Lower leg skin (tissue), 3 donors: ENCODE results near the gene PCNX1.

Source experiments
- CTCF ChIP-seq, 3 donors: fragments of 450-650 bp; IDR thresholded peaks; one replicate each; pipeline ENCODE4 v1.5.1; 2016; ENCODE audit warnings: antibody characterized with exemption in 3 of 3, mild to moderate bottlenecking in 3 of 3, moderate library complexity in 2 of 3
- POLR2A ChIP-seq, 2 donors: fragments of 450-650 bp; IDR thresholded peaks; one replicate each; pipeline ENCODE4 v1.6.1; 2016 to 2017; ENCODE audit warnings: antibody characterized with exemption in 2 of 2, mild to moderate bottlenecking in 1 of 2, moderate library complexity in 1 of 2

DNA sequence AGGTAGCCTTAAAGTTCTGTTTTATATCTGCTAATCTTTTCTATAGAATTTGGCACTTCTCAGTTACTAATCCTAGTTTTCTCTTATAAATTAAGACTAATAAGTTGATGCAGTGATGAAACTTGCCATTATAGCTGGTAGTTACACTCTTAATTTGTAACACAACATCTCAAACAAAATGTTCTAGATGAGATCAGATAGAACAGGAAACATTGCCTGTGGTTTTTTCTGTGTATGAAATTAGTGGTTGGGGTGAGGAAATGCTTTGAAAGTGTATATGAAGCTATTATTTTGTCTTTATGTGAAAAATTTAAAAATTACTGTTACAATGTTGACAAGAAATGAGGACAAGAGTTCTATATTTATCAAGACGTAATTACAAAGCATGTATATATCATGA, 91.9 kb downstream of the PCNX1 start:
- TF ChIP-seq CTCF (IDR thresholded peaks at IDR 0.05) (no peak), POLR2A (IDR thresholded peaks at IDR 0.05) (no peak)
